ENCODE data around the gene CASR.
A peak's percentile ranks its signal among the peaks of the same experiment; 100 is the strongest.

CASR gene

DNA sequence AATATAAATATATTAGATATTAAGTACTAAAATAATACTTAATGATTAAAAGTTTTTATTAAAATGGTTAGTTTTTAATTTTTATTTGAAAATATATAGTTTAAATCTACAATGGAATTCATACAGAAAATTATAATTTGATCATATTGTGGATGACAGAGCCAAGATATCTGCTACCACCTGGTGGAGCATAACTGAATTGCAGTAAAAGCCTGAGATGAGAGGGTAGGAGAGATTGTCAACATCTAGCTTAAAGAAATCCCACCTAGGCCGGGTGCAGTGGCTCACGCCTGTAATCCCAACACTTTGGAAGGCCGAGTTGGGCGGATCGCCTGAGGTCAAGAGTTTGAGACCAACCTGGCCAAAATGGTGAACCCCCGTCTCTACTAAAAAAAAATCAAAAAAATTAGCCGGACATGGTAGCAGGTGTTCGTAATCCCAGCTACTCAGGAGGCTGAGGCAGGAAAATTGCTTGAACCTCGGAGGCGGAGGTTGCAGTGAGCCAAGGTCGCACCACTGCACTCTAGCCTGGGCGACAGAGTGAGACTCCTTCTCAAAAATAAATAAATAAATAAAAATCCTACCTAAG, 116.5 kb downstream of the CASR start:
- TF ChIP-seq, protein P1, sequence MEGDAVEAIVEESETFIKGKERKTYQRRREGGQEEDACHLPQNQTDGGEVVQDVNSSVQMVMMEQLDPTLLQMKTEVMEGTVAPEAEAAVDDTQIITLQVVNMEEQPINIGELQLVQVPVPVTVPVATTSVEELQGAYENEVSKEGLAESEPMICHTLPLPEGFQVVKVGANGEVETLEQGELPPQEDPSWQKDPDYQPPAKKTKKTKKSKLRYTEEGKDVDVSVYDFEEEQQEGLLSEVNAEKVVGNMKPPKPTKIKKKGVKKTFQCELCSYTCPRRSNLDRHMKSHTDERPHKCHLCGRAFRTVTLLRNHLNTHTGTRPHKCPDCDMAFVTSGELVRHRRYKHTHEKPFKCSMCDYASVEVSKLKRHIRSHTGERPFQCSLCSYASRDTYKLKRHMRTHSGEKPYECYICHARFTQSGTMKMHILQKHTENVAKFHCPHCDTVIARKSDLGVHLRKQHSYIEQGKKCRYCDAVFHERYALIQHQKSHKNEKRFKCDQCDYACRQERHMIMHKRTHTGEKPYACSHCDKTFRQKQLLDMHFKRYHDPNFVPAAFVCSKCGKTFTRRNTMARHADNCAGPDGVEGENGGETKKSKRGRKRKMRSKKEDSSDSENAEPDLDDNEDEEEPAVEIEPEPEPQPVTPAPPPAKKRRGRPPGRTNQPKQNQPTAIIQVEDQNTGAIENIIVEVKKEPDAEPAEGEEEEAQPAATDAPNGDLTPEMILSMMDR (IDR thresholded peaks at IDR 0.05; ENCODE audit: insufficient read depth, low read length, poor library complexity, severe bottlenecking), result peak; percentile 70
- no peak for TF ChIP-seq EZH2phosphoT487 (conservative IDR thresholded peaks at IDR 0.05; ENCODE audit: low read length)
- H4K20me1 ChIP-seq (ENCODE audit: low read depth, low read length), result no peaks in the 10 kb centered on the region
- no peak overlapping the region for H2AFZ ChIP-seq (ENCODE audit: low read depth, low read length, severe bottlenecking)

DNA sequence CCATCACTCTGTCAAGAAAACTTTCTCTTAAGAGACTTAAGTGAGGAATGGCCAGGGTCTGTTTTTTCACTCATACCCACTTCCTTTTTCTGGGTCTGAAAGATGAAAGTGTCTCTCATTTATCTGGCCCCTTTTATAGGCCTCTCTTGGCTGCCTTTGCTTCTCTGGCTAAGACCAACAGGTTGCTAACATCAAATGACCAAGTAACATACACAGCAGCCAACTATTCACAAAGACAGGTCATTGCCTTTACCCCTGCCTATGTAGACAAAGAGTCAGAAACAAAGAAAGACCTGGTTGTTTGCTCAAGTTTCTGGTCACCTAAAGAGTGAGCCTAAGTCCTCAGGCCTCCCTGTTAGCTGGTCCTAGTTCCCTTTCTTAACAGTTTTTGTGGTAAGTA, 117.6 kb downstream of the CASR start:
- H3K9me3 ChIP-seq (ENCODE audit: insufficient read depth, low read length), result no peaks in the 10 kb centered on the region
- H3F3A ChIP-seq (ENCODE audit: insufficient read depth), result no peaks in the 10 kb centered on the region
- H2AFZ ChIP-seq (ENCODE audit: low read depth, low read length, severe bottlenecking), result no peak overlapping the region
- no peaks in the 10 kb centered on the region for H3K79me2 ChIP-seq (ENCODE audit: insufficient read depth, low read length)
- H3K27ac ChIP-seq (ENCODE audit: low read depth, low read length), result no peak overlapping the region
- H3K27me3 ChIP-seq (ENCODE audit: low read length), result no peaks in the 10 kb centered on the region
- no peak overlapping the region for H3K4me2 ChIP-seq (ENCODE audit: low read depth, low read length, poor library complexity, severe bottlenecking)
- H3K4me3 ChIP-seq (ENCODE audit: insufficient read depth, low read length, poor library complexity, severe bottlenecking), result no peak overlapping the region
- H3K9me2 ChIP-seq (replicated peaks; ENCODE audit: insufficient read depth, low read length), result no peaks in the 10 kb centered on the region
- H4K20me1 ChIP-seq (ENCODE audit: low read depth, low read length), result no peaks in the 10 kb centered on the region
- no peak overlapping the region for H3K9ac ChIP-seq (ENCODE audit: low read length)
- no peaks in the 10 kb centered on the region for H3K36me3 ChIP-seq (ENCODE audit: low read length)
- no peak for TF ChIP-seq EZH2phosphoT487 (conservative IDR thresholded peaks at IDR 0.05; ENCODE audit: low read length)
- TF ChIP-seq, protein P1 (IDR thresholded peaks at IDR 0.05; ENCODE audit: insufficient read depth, low read length, poor library complexity, severe bottlenecking), result no peak

More for the DNA sequence above, 116.5 kb downstream of the CASR start:
- Histone ChIP-seq H3K79me2 (ENCODE audit: insufficient read depth, low read length) (no peaks in the 10 kb centered on the region), H3K27ac (ENCODE audit: low read depth, low read length) (no peak overlapping the region), H3K9ac (ENCODE audit: low read length) (no peak overlapping the region), H3F3A (ENCODE audit: insufficient read depth) (no peaks in the 10 kb centered on the region), H3K36me3 (ENCODE audit: low read length) (no peaks in the 10 kb centered on the region), H3K4me3 (ENCODE audit: insufficient read depth, low read length, poor library complexity, severe bottlenecking) (no peak overlapping the region), H3K4me2 (ENCODE audit: low read depth, low read length, poor library complexity, severe bottlenecking) (no peak overlapping the region), H3K27me3 (ENCODE audit: low read length) (no peaks in the 10 kb centered on the region), H3K9me3 (ENCODE audit: insufficient read depth, low read length) (no peaks in the 10 kb centered on the region), H3K9me2 (replicated peaks; ENCODE audit: insufficient read depth, low read length) (no peaks in the 10 kb centered on the region)

DNA sequence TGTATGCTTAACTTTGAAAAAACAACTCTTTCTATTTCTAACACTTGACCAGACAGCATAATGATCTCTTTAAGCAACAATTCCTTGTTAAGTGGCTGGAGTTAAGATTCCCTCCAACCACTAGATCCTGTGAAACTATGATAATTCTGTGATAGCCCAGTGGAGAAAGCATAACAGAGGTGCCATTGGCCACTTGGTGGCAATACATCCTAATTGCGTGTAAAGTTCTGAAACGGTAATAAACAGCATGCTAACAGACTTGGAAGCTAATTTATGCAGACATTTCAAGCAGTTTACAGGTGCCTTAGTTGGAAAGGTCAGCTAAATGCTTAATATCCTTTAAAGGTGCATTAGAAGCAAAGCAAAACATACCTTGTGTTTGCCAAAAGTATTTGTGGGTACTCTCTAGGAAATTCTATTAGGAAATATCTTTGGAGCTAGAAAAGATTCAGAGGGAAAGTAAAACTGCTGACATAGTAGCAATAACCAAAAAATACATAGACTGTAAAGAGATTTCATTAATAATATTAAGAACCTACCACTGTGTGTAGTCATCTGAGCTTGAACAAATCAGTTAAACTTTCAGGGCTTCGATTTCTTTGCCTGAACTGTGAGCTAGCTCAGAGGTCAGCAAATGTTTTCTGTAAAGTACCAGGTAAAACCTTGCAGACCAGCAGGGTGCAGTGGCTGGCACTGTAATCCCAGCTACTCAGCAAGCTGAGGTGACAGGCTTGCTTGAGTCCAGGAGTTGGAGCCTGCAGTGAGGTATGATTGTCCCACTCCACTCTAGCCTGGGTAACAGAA, 122.6 kb downstream of the CASR start:
- H3K27ac ChIP-seq (ENCODE audit: low read depth, low read length), result no peak overlapping the region

More for the DNA sequence above, 122.6 kb downstream of the CASR start:
- no peak overlapping the region for H3K9ac ChIP-seq (ENCODE audit: low read length)
- H3F3A ChIP-seq (ENCODE audit: insufficient read depth), result no peaks in the 10 kb centered on the region
- no peak for TF ChIP-seq EZH2phosphoT487 (conservative IDR thresholded peaks at IDR 0.05; ENCODE audit: low read length)
- TF ChIP-seq, protein P1 (IDR thresholded peaks at IDR 0.05; ENCODE audit: insufficient read depth, low read length, poor library complexity, severe bottlenecking), result no peak
- no peaks in the 10 kb centered on the region for H3K36me3 ChIP-seq (ENCODE audit: low read length)
- no peak overlapping the region for H3K4me2 ChIP-seq (ENCODE audit: low read depth, low read length, poor library complexity, severe bottlenecking)
- no peaks in the 10 kb centered on the region for H3K9me3 ChIP-seq (ENCODE audit: insufficient read depth, low read length)
- H2AFZ ChIP-seq (ENCODE audit: low read depth, low read length, severe bottlenecking), result no peak overlapping the region
- H3K79me2 ChIP-seq (ENCODE audit: insufficient read depth, low read length), result no peaks in the 10 kb centered on the region
- no peak overlapping the region for H3K4me3 ChIP-seq (ENCODE audit: insufficient read depth, low read length, poor library complexity, severe bottlenecking)
- H3K27me3 ChIP-seq (ENCODE audit: low read length), result no peaks in the 10 kb centered on the region
- no peaks in the 10 kb centered on the region for H3K9me2 ChIP-seq (replicated peaks; ENCODE audit: insufficient read depth, low read length)
- no peaks in the 10 kb centered on the region for H4K20me1 ChIP-seq (ENCODE audit: low read depth, low read length)

Data from SU-DHL-6 (cell line).